HG03457 (cell line): Measurements from ENCODE around the gene RNF43.
"Not testable (repeated sequence)": the region's sequence is repeated elsewhere in the genome, so short reads cannot be mapped to it uniquely, and the experiment has no call there.

Source experiments
- ATAC-seq: cut with Tn5 transposase; IDR thresholded peaks from one replicate; pipeline ENCODE4 v1.9.1; 2021; ENCODE audit warnings: moderate number of reproducible peaks; ENCODE audit not compliant: unreplicated experiment

The RNF43 gene

DNA sequence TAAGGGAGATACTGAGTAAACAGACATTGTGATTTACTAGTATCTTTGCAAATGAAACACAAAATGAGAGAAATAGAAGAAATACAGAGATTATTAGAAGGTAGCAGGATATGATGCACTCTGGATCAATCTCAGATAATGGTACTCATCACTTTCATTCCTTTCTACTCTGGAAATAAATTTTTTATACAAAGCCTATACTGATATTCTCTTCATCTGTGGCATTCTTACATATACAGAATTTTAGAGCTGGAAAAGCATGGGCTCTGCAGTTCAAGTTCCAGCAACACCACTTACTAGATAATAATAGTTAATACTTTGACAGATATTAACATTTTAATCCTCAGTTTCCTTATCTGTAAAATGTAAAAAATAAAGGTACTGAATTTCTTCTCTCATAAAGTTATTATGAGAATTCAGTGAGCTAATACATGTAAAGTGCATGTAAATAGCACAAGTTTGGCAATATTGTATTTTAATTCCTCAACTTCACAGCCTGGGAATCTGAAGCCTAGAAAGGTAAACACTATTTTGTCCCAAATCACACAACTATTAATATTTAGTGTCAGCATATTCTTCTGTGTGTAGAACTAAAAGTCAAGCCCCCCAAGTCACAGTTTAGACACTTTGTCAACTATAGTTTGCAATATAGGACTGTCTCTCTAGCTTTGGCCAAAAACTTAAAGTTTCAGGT lies 6.5 kb downstream of the RNF43 start:
- ATAC-seq: no peak

DNA sequence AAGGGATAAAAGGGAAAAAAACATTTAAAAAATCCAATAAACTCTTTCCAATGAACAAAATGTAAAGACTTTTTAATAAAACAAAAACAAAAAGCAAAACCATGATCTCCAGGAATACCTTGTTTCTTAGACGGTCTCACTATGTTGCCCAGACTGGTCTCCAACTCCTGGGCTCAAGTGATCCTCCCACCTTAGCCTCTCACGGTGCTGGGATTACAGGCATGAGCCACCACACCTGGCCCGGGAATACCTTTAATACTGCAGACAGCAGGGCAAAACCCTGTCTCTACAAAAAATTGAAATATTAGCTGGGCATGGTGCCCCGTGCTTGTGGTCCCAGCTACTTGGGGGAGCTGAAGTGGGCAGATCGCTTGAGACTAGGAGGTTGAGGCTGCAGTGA lies 7.9 kb downstream of the RNF43 start:
- ATAC-seq: no peak

DNA sequence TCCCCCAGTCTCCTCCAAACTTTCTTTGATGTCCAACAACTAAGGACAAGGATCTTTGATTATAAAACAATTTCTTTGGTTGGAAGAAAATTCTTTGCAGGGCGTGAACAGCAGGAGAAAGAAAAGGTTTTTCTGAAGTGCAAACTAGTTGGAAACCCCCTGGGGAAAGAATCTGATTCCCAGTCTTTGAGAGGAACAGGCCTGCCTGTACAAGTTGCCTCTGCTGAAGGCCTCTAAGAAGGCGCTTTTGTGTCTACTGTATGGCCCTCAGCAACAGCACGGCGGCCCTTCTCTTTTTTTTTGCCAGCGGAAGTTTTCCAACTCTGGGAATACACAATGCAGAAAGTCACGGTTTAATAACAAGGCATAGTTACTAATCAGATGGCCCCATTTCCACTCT lies 14.0 kb downstream of the RNF43 start:
- ATAC-seq: no peak

- no peak for ATAC-seq
Observed at GRCh38 chr17:58402679-58403078, 14.7 kb downstream of the RNF43 start.

DNA sequence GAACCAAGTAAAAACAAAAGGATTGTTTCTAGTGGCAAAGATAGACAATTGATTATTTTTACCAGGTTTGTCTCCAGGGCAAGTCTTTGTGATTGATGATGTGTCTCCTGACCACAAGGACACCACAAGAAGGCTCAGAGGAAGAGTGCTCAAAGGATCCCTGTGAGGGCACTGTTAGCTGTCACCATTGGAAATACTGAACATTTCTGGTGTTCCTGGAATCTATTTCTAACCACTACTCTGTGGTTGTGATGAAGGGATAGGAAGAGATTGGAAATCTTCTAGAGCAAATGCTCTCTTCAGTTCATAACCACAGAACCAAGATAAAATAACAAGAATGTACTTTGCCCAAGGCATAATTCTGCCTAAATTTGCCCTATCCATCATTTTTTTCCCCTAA lies 15.3 kb downstream of the RNF43 start:
- no peak for ATAC-seq

DNA sequence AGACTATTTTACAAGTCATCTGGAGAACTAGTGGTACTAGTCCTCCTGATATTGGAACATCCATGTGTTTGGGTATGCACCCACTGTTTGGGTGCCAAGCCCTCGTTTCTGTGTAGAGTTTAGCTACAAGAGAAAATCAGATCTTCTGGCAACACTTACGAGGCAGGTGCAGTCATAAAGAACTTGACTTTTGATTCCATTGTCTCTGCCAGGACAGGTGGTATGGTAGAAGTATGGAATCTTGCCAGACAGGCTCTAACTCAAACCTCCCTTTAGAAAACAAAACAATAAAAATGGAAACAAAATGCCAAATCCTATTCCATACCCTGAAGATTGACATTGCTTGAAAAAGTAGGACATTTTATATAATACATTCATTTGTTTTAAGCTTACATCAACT lies 16.0 kb downstream of the RNF43 start:
- no peak for ATAC-seq

DNA sequence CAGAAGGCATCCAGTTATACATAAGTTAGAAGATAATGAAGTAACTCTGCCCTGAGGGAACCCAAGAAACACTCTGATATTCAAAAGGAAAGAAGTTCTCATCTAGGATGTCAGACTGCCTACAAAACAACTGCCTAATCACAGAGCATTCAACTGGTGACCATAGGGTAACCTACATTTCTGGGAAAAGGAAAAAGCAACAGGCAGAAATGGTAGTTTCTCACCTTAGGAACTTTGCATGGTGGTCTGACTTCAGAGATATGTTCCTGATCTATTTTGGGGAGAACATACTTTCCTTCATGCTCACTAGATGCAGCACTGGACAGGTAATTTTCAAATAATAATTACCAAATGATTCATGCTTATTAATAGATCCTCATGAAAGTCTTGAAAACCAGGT lies 16.5 kb downstream of the RNF43 start:
- no peak for ATAC-seq

DNA sequence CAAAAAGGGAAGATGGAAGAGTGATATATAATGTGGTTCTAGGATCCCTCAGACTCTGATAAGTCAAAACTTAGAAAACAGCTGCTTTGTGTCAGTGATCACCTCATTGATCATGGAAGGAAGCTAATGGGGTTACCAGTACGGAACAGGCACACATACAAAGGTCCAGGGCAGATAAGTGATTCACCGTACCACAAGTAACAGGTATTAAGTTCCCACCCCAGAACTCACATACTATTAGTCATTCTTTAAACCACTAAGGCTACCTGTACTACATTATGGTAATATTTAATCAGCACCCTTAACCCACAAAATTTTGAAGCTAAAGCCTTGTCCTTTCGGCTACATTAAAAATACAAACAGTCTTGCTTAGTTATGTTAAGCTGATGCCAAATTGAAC lies 17.4 kb downstream of the RNF43 start:
- ATAC-seq: no peak

- ATAC-seq: no peak
Observed at GRCh38 chr17:58398574-58399266, 18.6 kb downstream of the RNF43 start.

GRCh38 chr17:58397421-58397820 lies 19.9 kb downstream of the RNF43 start:
- ATAC-seq: not testable (repeated sequence)

DNA sequence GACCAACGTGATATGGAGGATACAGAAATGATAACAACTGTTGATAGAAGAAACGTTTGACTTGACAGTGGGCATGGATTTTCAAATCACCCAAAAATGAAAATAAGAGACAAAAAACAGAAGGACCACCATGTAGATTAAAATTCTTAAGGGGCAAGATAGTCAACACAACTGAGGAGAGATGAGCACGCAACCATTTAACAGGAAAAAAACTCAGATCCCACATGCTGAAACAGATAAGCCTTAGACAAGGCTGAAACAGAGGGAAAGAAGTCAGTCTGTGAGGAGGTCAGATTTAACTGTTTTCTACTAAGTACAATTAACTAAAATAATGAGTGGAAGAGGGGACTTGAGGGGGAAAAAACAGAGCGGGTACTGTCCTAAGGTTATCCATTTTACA lies 21.2 kb downstream of the RNF43 start:
- no peak for ATAC-seq

- no peak for ATAC-seq
Observed at GRCh38 chr17:58394534-58395223, 22.7 kb downstream of the RNF43 start.

- ATAC-seq: no peak
Observed at GRCh38 chr17:58391302-58391984, 25.9 kb downstream of the RNF43 start.

DNA sequence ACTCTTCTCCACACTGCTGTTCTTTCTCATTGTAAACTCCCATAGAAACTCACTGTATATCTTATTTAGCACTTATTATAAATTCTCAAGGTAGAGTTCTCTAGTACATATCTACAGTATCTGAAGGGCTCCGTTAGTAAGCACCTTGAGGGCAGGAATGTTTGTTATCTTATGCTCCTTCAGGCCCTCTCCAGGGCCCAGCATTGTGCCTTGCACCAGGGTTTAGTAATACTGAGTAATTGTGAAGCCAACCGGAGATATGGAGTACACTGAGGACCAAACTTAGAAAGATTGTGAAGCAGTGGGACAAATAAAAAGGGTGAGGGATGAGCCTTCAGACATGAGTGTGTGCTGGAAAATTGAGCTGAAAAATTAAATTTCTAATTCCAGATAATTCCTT lies 26.4 kb downstream of the RNF43 start:
- ATAC-seq: no peak

DNA sequence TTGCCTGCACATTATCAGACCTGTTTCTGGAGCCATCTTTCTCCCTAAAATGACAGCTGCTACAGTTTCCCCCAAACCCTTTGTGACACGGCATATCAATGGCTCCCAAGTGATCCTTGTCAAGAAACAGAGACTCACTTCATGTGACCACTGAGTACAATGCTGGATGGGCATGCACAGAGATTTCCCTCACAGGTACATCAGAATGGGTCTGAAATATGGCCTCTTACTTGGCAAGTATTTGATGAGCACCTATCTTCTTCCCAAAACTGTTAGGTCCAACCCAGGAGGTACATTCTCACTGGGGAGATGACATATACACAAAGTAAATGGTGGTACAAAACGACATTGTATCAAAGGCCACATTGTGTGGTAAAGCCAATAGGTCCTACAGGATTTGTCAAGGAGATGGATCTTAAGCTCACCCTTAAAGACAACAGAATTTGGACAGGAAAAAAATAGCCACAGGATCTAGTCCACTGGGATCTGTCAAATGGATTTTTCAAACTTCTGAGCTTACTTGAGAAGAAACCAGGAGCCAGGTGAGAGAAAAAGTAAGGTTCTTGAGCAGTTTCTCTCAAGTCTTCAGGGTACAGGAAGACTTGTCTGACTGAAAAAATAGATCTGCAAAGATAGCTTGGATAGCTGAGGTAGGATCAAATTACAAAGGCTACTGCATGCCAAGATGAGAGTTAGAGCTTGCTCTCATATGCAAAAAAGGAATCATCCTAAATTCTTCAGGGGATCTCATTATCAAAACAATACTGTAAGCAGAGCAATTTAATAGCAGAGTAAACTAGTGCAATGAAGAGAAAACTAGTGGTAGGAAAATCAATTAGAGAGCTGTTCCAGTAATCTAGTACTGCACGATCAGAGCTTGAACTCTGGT lies 28.8 kb downstream of the RNF43 start:
- ATAC-seq: no peak

DNA sequence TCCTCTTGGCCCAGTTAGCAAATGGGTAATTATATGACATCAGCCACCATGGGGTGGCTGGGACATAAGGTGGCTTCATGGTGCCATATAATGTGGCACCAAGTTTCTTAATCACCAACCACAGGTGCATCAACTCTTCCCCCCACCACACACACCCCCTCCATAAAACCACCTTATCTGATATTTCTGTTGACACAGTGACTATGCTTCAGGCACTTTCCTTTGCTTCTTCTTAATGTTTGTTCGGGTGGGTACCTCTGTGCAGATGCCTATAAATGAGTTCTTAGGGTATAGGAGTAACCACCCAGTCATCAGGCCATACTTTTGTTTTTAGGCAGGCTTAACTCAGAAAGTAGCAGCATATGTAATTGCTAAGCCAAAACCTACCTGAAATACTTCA lies 29.5 kb downstream of the RNF43 start:
- no peak for ATAC-seq

GRCh38 chr17:58386708-58387107 lies 30.6 kb downstream of the RNF43 start:
- no peak for ATAC-seq

GRCh38 chr17:58385359-58385899 lies 31.9 kb downstream of the RNF43 start:
- ATAC-seq: no peak

DNA sequence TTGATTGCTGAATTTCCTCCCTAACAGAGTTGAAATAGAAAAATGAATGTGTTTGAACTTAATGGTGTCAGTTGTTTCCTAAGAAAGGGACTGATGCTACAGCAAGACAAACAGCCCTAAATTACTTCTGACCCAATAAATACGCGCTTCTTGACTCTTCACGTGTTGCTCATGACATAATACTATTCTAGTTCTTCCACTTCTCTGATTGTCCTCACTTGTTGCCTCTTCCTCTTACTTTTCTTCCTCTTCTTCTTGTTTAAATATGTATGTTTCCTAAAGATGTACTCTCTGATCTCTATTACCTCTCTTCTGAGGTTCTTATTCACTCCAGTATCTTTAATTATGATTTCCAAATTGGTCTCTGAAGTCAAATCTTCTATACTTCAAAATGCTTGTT lies 32.4 kb downstream of the RNF43 start:
- no peak for ATAC-seq

GRCh38 chr17:58383892-58384462 lies 33.4 kb downstream of the RNF43 start:
- ATAC-seq: no peak
